ENCODE measurements around the gene SP140.

DNA sequence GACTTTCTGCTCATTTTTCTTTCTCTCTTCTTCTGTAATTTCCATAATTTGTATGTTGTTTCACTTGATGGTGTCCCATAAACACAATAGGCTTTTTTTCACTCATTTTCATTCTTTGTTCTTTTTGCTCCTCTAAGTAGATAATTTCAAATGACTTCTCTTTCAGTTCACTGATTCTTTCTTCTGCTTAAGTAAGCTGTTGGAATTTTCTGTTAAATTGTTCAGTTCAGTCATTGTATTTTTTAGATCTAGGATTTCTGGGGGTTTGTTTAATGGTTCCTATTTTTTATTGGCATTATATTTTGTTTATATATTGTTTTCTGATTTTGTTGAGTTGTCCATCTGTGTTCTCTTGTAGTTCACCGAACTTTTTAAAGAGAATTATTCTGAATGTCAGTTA is 120.9 kb downstream of the SP140 start:
- TF ChIP-seq FOXM1 (IDR thresholded peaks at IDR 0.05; ENCODE audit: borderline replicate concordance) (no peak), BHLHE40 (IDR thresholded peaks at IDR 0.05; ENCODE audit: borderline replicate concordance) (no peak), SP1 (IDR thresholded peaks at IDR 0.05) (no peak), SUZ12 (IDR thresholded peaks at IDR 0.05) (no peak), HDGF (IDR thresholded peaks at IDR 0.05; ENCODE audit: borderline replicate concordance) (no peak), TARDBP (IDR thresholded peaks at IDR 0.05) (no peak)
